ENCODE data around the gene ERVH48-1.
"Not testable (repeated sequence)": the region's sequence is repeated elsewhere in the genome, so short reads cannot be mapped to it uniquely, and the experiment has no call there.

- TF ChIP-seq CTCF (IDR thresholded peaks at IDR 0.05; ENCODE audit: borderline replicate concordance, extremely low read depth, low read length, poor library complexity, severe bottlenecking); EZH2 (IDR thresholded peaks at IDR 0.05; ENCODE audit: borderline replicate concordance, low read depth, low read length, severe bottlenecking): not testable (repeated sequence)
Observed at GRCh38 chr21:42908484-42908883, 16.9 kb downstream of the ERVH48-1 start.

Data from DND-41 (cell line).